ENCODE results near the gene PHLPP1. TPM values are rescaled to one million over a fixed set of nuclear protein-coding genes. Genes with fewer than 3 reads are reported as not detected.

Gene PHLPP1
- total and polyA plus RNA-seq, 2 of the 13 experiments (the other 11 are each of a cell fraction or from before 2014, with no cell fraction given): 9.8 to 18.5 TPM

DNA sequence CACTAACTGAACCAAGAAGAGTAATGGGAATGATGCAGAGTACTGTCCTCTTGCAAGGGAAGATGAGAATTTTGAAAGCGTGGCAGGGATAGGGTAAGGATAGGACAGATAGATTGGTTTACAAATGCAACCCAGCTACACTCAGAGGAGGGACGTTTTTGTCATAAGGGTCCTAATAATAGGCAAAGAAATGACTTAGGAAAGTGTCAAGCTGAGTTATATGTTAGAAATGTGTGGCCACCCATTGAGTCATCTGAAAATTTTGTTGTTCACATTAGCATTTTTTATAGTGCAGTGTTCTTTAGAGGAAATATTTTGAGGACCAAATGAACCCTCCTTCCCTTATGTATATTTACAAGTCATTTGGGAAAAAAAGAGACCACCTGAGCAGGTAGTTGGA lies 137.5 kb downstream of the PHLPP1 start:
- no peak for FAIRE-seq
- 95% methylated on average over 2 of the region's 2 CpGs for WGBS (ENCODE audit: low lambda C conversion rate)
- CTCF ChIA-PET (ENCODE audit: low intra/inter-chr PET ratio, low total read pairs): no interaction called here

DNA sequence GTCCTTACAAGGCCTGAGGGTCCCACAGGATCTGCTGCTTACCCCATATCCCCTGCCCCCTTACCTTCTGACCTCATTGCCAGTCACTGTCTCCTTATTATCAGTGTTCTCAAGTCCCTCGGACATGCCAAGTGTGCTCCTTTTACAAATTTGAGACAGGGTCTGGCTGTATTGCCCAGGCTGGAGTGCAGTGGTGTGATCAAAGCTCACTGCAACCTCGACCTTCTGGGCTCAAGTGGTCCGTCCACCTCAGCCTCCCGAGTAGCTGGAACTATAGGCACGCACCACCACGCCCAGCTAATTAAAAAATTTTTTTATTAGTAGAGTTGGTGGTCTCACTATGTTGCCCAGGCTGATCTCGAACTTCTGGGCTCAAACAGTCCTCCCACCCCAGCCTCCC lies 141.0 kb downstream of the PHLPP1 start:
- peaks cover 3% of the 10 kb centered on the region for H3K79me2 ChIP-seq (ENCODE audit: insufficient read depth, low read length)
- H3K4me2 ChIP-seq (ENCODE audit: low read depth, low read length): no peak overlapping the region
- H3K9ac ChIP-seq (ENCODE audit: insufficient read depth, low read depth, low read length): no peak overlapping the region
- no peaks in the 10 kb centered on the region for H4K20me1 ChIP-seq (ENCODE audit: insufficient read depth, low read length)
- WGBS (ENCODE audit: low lambda C conversion rate): 96% methylated on average over 7 of the region's 7 CpGs
- DNase-seq (ENCODE audit: low spot score) (no peak), FAIRE-seq (no peak), ATAC-seq (no peak)
- no peak overlapping the region for H3K4me3 ChIP-seq (replicated peaks in 1 of 3; ENCODE audit: insufficient read depth in 1 of 3, low read depth in 2 of 3, low read length in 3 of 3)
- BruUV-seq (replicated peaks): no TSS peak
- H2AFZ ChIP-seq (ENCODE audit: low read length): no peak overlapping the region
- no peaks in the 10 kb centered on the region for H3K27me3 ChIP-seq (ENCODE audit: control insufficient read depth in 1 of 2, insufficient read depth in 2 of 2, low read length in 2 of 2)
- no peak overlapping the region for H3K27ac ChIP-seq (ENCODE audit: extremely low read length, insufficient read depth, low read length)
- H3K9me3 ChIP-seq (ENCODE audit: low read length): no peaks in the 10 kb centered on the region
- H3K4me1 ChIP-seq (ENCODE audit: insufficient read depth, low read length): no peaks in the 10 kb centered on the region
- H3K36me3 ChIP-seq (replicated peaks in 1 of 2; ENCODE audit: control insufficient read depth in 1 of 2, insufficient read depth in 2 of 2, low read length in 2 of 2): peaks cover 4 to 21% of the 10 kb centered on the region in 2 experiments; a peak in 2 of 5 replicates
- no peak for TF ChIP-seq ZKSCAN1 (IDR thresholded peaks at IDR 0.05; ENCODE audit: low read length)
- TF ChIP-seq, protein P1, sequence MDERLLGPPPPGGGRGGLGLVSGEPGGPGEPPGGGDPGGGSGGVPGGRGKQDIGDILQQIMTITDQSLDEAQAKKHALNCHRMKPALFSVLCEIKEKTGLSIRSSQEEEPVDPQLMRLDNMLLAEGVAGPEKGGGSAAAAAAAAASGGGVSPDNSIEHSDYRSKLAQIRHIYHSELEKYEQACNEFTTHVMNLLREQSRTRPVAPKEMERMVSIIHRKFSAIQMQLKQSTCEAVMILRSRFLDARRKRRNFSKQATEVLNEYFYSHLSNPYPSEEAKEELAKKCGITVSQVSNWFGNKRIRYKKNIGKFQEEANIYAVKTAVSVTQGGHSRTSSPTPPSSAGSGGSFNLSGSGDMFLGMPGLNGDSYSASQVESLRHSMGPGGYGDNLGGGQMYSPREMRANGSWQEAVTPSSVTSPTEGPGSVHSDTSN (CRISPR knock-in tag; IDR thresholded peaks at IDR 0.05): no peak
- no peak for TF ChIP-seq THYN1 (CRISPR knock-in tag; IDR thresholded peaks at IDR 0.05; ENCODE audit: borderline replicate concordance, low read depth)
- no peak for TF ChIP-seq RBAK (CRISPR knock-in tag; IDR thresholded peaks at IDR 0.05)
- TF ChIP-seq POLR2AphosphoS2 (IDR thresholded peaks at IDR 0.05; ENCODE audit: low read depth, low read length): no peak
- no peak for TF ChIP-seq YEATS4 (CRISPR knock-in tag; IDR thresholded peaks at IDR 0.05; ENCODE audit: borderline replicate concordance)
- TF ChIP-seq HDAC2 (CRISPR knock-in tag; IDR thresholded peaks at IDR 0.05): no peak
- no peak for TF ChIP-seq ZNF260 (CRISPR knock-in tag; IDR thresholded peaks at IDR 0.05; ENCODE audit: borderline replicate concordance, low read depth)
- no peak for TF ChIP-seq CC2D1A (CRISPR knock-in tag; IDR thresholded peaks at IDR 0.05)
- TF ChIP-seq ZFP36L1 (CRISPR knock-in tag; IDR thresholded peaks at IDR 0.05): no peak
- TF ChIP-seq ISL2 (CRISPR knock-in tag; IDR thresholded peaks at IDR 0.05): no peak
- TF ChIP-seq ZNF143 (CRISPR knock-in tag; IDR thresholded peaks at IDR 0.05): no peak
- TF ChIP-seq JUND (CRISPR knock-in tag; IDR thresholded peaks at IDR 0.05): no peak
- TF ChIP-seq ZNF20 (CRISPR knock-in tag; IDR thresholded peaks at IDR 0.05): no peak
- TF ChIP-seq ZMAT3 (CRISPR knock-in tag; conservative IDR thresholded peaks at IDR 0.05): no peak
- TF ChIP-seq, protein P2, sequence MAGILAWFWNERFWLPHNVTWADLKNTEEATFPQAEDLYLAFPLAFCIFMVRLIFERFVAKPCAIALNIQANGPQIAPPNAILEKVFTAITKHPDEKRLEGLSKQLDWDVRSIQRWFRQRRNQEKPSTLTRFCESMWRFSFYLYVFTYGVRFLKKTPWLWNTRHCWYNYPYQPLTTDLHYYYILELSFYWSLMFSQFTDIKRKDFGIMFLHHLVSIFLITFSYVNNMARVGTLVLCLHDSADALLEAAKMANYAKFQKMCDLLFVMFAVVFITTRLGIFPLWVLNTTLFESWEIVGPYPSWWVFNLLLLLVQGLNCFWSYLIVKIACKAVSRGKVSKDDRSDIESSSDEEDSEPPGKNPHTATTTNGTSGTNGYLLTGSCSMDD (CRISPR knock-in tag; IDR thresholded peaks at IDR 0.05): no peak
- CTCF ChIA-PET (ENCODE audit: low intra/inter-chr PET ratio, low total read pairs): no interaction called here
- POLR2A ChIA-PET: no interaction called here
- in situ Hi-C loops (cut with HindIII; ENCODE audit: extremely low pct_ligation_motif_present, low pct_unique_long_range_greater_than_20kb) (no loop called here), intact Hi-C loops (cut with micrococcal nuclease; ENCODE audit: unreplicated experiment) (no loop called here)

More for the DNA sequence above, 137.5 kb downstream of the PHLPP1 start:
- Histone ChIP-seq H3K27ac (ENCODE audit: extremely low read length, insufficient read depth, low read length) (no peak overlapping the region), H2AFZ (ENCODE audit: low read length) (no peak overlapping the region), H3K4me2 (ENCODE audit: low read depth, low read length) (no peak overlapping the region), H3K27me3 (ENCODE audit: control insufficient read depth in 1 of 2, insufficient read depth in 2 of 2, low read length in 2 of 2) (no peaks in the 10 kb centered on the region), H3K36me3 (replicated peaks in 1 of 2; ENCODE audit: control insufficient read depth in 1 of 2, insufficient read depth in 2 of 2, low read length in 2 of 2) (peaks cover 2 to 20% of the 10 kb centered on the region in 2 experiments; a peak in 2 of 5 replicates), H3K9me3 (ENCODE audit: low read length) (no peaks in the 10 kb centered on the region), H3K4me3 (replicated peaks in 1 of 3; ENCODE audit: insufficient read depth in 1 of 3, low read depth in 2 of 3, low read length in 3 of 3) (no peak overlapping the region), H4K20me1 (ENCODE audit: insufficient read depth, low read length) (no peaks in the 10 kb centered on the region), H3K79me2 (ENCODE audit: insufficient read depth, low read length) (peaks cover 5% of the 10 kb centered on the region), H3K4me1 (ENCODE audit: insufficient read depth, low read length) (peaks cover 5% of the 10 kb centered on the region; the same call in 1 of the 2 replicates), H3K9ac (ENCODE audit: insufficient read depth, low read depth, low read length) (no peak overlapping the region)
- in situ Hi-C loops (cut with HindIII; ENCODE audit: extremely low pct_ligation_motif_present, low pct_unique_long_range_greater_than_20kb) (no loop called here), intact Hi-C loops (cut with micrococcal nuclease; ENCODE audit: unreplicated experiment) (no loop called here)
- BruUV-seq (replicated peaks): no TSS peak
- TF ChIP-seq ZNF660 (CRISPR knock-in tag; IDR thresholded peaks at IDR 0.05; ENCODE audit: borderline replicate concordance, low read depth): no peak
- no peak for TF ChIP-seq NR2F6 (IDR thresholded peaks at IDR 0.05)
- TF ChIP-seq NR2F6 (CRISPR knock-in tag; IDR thresholded peaks at IDR 0.05): no peak
- no peak for TF ChIP-seq NKX3-1 (CRISPR knock-in tag; IDR thresholded peaks at IDR 0.05)
- TF ChIP-seq MTF2 (CRISPR knock-in tag; IDR thresholded peaks at IDR 0.05; ENCODE audit: borderline replicate concordance): no peak
- TF ChIP-seq MAFK (conservative IDR thresholded peaks at IDR 0.05 in 1 of 2, IDR thresholded peaks at IDR 0.05 in 1 of 2; ENCODE audit: low read length in 2 of 2): no peak
- POLR2A ChIA-PET: no interaction called here
- ATAC-seq (no peak), DNase-seq (ENCODE audit: low spot score) (no peak)
